Vagina (tissue), 2 donors: Measurements from ENCODE around the gene ITPR1. TPM values are rescaled to one million over a fixed set of nuclear protein-coding genes. Genes with fewer than 3 reads are reported as not detected.

ENCODE experiments used
- DNase-seq, 2 donors: peaks; one replicate each; pipeline ENCODE4 v3.0.0-alpha.2; 2017; ENCODE audit errors: extremely low spot score in 2 of 2
- H3K27ac ChIP-seq: fragments of 200-600 bp; sonication (generic); one replicate; pipeline ENCODE4 v1.5.1; 2019
- H3K27me3 ChIP-seq: fragments of 200-600 bp; sonication (generic); one replicate; pipeline ENCODE4 v1.5.1; 2019
- H3K36me3 ChIP-seq, 2 donors: fragments of 200-600 bp; sonication (generic); one replicate each; pipeline ENCODE4 v1.5.1; 2017 to 2019
- H3K4me1 ChIP-seq: fragments of 200-600 bp; sonication (generic); one replicate; pipeline ENCODE4 v1.5.1; 2019
- H3K4me3 ChIP-seq, 2 donors: fragments of 200-600 bp; sonication (generic); 1 replicate in 1 of 2; 2 replicates in 1 of 2; pipeline ENCODE4 v1.5.1; 2016 to 2019
- H3K9me3 ChIP-seq: fragments of 200-600 bp; sonication (generic); one replicate; pipeline ENCODE4 v1.5.1; 2019
- CTCF ChIP-seq, 3 experiments: fragments of 450-650 bp in 2 of 3; fragments of 200-600 bp in 1 of 3; sonication (generic) in 1 of 3; IDR thresholded peaks; one replicate each; pipeline ENCODE4 v1.5.1; 2017 to 2019; ENCODE audit warnings: antibody characterized with exemption in 3 of 3, mild to moderate bottlenecking in 2 of 3, moderate library complexity in 2 of 3
- POLR2A ChIP-seq, 2 donors: fragments of 450-650 bp; IDR thresholded peaks; one replicate each; pipeline ENCODE4 v1.6.1; 2017; ENCODE audit warnings: antibody characterized with exemption in 2 of 2, mild to moderate bottlenecking in 2 of 2, moderate library complexity in 2 of 2
- POLR2AphosphoS5 ChIP-seq, 2 donors: sonication (generic); formaldehyde crosslinking; IDR thresholded peaks; one replicate each; pipeline ENCODE4 v1.9.0; 2017; ENCODE audit warnings: antibody characterized with exemption in 2 of 2, mild to moderate bottlenecking in 2 of 2, low read depth in 1 of 2; ENCODE audit not compliant: insufficient read depth in 1 of 2
- intact Hi-C: fragments of 100-400 bp; cut with DNase I; formaldehyde crosslinking; loops from one replicate; pipeline ENCODE4 v1.15.1; 2023
- total RNA-seq: library from RNA; depleted of rRNA; stranded (reverse); fragments of >200 nt; gene quantifications from one replicate; pipeline ENCODE4 v1.2.3, GENCODE V29; 2016

The ITPR1 gene
- total RNA-seq, 1 donor from 2014 or later: 108 TPM

- no peak for DNase-seq
- H3K36me3 ChIP-seq: peaks cover 0 to 30% of the 10 kb centered on the region in 2 donors
- intact Hi-C loops: no loop called here
- no peak for TF ChIP-seq POLR2AphosphoS5 (IDR thresholded peaks at IDR 0.05; ENCODE audit: insufficient read depth in 1 of 2, low read depth in 1 of 2)
- TF ChIP-seq POLR2A (IDR thresholded peaks at IDR 0.05): no peak
- TF ChIP-seq CTCF (IDR thresholded peaks at IDR 0.05): no peak
- no peaks in the 10 kb centered on the region for H3K4me1 ChIP-seq
- no peak overlapping the region for H3K27ac ChIP-seq
- no peaks in the 10 kb centered on the region for H3K9me3 ChIP-seq
- no peaks in the 10 kb centered on the region for H3K27me3 ChIP-seq
- H3K4me3 ChIP-seq: no peak overlapping the region
These were observed 187.1 kb downstream of the ITPR1 start for GRCh38 chr3:4680227-4680691.

GRCh38 chr3:4680871-4681300, 187.7 kb downstream of the ITPR1 start:
- Histone ChIP-seq H3K36me3 (peaks cover 0 to 35% of the 10 kb centered on the region in 2 donors), H3K27me3 (no peaks in the 10 kb centered on the region), H3K27ac (no peak overlapping the region), H3K9me3 (no peaks in the 10 kb centered on the region), H3K4me3 (no peak overlapping the region), H3K4me1 (no peaks in the 10 kb centered on the region)
- intact Hi-C loops: no loop called here
- no peak for DNase-seq
- TF ChIP-seq POLR2AphosphoS5 (IDR thresholded peaks at IDR 0.05; ENCODE audit: insufficient read depth in 1 of 2, low read depth in 1 of 2): no peak
- TF ChIP-seq CTCF (IDR thresholded peaks at IDR 0.05): no peak
- TF ChIP-seq POLR2A (IDR thresholded peaks at IDR 0.05): no peak

GRCh38 chr3:4681301-4681700, 188.2 kb downstream of the ITPR1 start:
- no peak overlapping the region for H3K27ac ChIP-seq
- TF ChIP-seq CTCF (IDR thresholded peaks at IDR 0.05): no peak
- no peak for TF ChIP-seq POLR2A (IDR thresholded peaks at IDR 0.05)
- TF ChIP-seq POLR2AphosphoS5 (IDR thresholded peaks at IDR 0.05; ENCODE audit: insufficient read depth in 1 of 2, low read depth in 1 of 2): no peak
- DNase-seq: no peak
- H3K9me3 ChIP-seq: no peaks in the 10 kb centered on the region
- intact Hi-C loops: no loop called here
- H3K4me3 ChIP-seq: no peak overlapping the region
- H3K36me3 ChIP-seq: peaks cover 0 to 35% of the 10 kb centered on the region in 2 donors
- no peaks in the 10 kb centered on the region for H3K4me1 ChIP-seq
- H3K27me3 ChIP-seq: no peaks in the 10 kb centered on the region

- H3K9me3 ChIP-seq: no peaks in the 10 kb centered on the region
- H3K4me3 ChIP-seq: no peak overlapping the region
- H3K27ac ChIP-seq: no peak overlapping the region
- DNase-seq: no peak
- H3K27me3 ChIP-seq: no peaks in the 10 kb centered on the region
- TF ChIP-seq CTCF (IDR thresholded peaks at IDR 0.05) (no peak), POLR2AphosphoS5 (IDR thresholded peaks at IDR 0.05; ENCODE audit: insufficient read depth in 1 of 2, low read depth in 1 of 2) (no peak), POLR2A (IDR thresholded peaks at IDR 0.05) (no peak)
- intact Hi-C loops: no loop called here
- no peaks in the 10 kb centered on the region for H3K4me1 ChIP-seq
- H3K36me3 ChIP-seq: peaks cover 0 to 41% of the 10 kb centered on the region in 2 donors
These were observed 191.0 kb downstream of the ITPR1 start for GRCh38 chr3:4684117-4684516.

- no peaks in the 10 kb centered on the region for H3K9me3 ChIP-seq
- H3K27me3 ChIP-seq: no peaks in the 10 kb centered on the region
- DNase-seq: no peak
- H3K4me3 ChIP-seq: no peak overlapping the region
- TF ChIP-seq POLR2A (IDR thresholded peaks at IDR 0.05) (no peak), POLR2AphosphoS5 (IDR thresholded peaks at IDR 0.05; ENCODE audit: insufficient read depth in 1 of 2, low read depth in 1 of 2) (no peak), CTCF (IDR thresholded peaks at IDR 0.05) (no peak)
- H3K27ac ChIP-seq: no peak overlapping the region
- H3K36me3 ChIP-seq: peaks cover 0 to 41% of the 10 kb centered on the region in 2 donors
- intact Hi-C loops: no loop called here
- no peaks in the 10 kb centered on the region for H3K4me1 ChIP-seq
These were observed 191.8 kb downstream of the ITPR1 start for GRCh38 chr3:4684976-4685375.
